GM23338 (cell line): ENCODE data around the gene CRADD. TPM values are rescaled to one million over a fixed set of nuclear protein-coding genes. Genes with fewer than 3 reads are reported as not detected.

Source experiments
- ATAC-seq: fragments of 200-7000 bp; cut with Tn5 transposase; 3 replicates; pipeline ENCODE4 v1.9.1; 2020
- DNase-seq: peaks from one replicate; pipeline ENCODE4 v3.0.0-alpha.2; 2015; ENCODE audit warnings: low spot score
- H2AFZ ChIP-seq: fragments of 200-600 bp; sonication (generic); 2 replicates; pipeline ENCODE4 v1.8.0; 2016; ENCODE audit warnings: antibody characterized with exemption, mild to moderate bottlenecking, moderate library complexity
- H3F3A ChIP-seq: fragments of 200-600 bp; sonication (generic); replicated peaks from 2 replicates; pipeline ENCODE4 v1.8.0; 2017; ENCODE audit warnings: antibody characterized with exemption, mixed run types, low read depth
- H3K27ac ChIP-seq: fragments of 200-600 bp; sonication (generic); 2 replicates; pipeline ENCODE4 v1.6.1; 2016; ENCODE audit warnings: low read depth
- H3K27me3 ChIP-seq: fragments of 200-600 bp; sonication (generic); 2 replicates; pipeline ENCODE4 v1.8.0; 2016; ENCODE audit warnings: mild to moderate bottlenecking, mixed run types, moderate library complexity; ENCODE audit not compliant: insufficient read depth
- H3K36me3 ChIP-seq: fragments of 200-600 bp; sonication (generic); 2 replicates; pipeline ENCODE4 v1.8.0; 2016; ENCODE audit warnings: mild to moderate bottlenecking; ENCODE audit not compliant: insufficient read depth
- H3K4me1 ChIP-seq: fragments of 200-600 bp; sonication (generic); 2 replicates; pipeline ENCODE4 v1.8.0; 2016; ENCODE audit warnings: mild to moderate bottlenecking, moderate library complexity; ENCODE audit not compliant: insufficient read depth
- H3K4me2 ChIP-seq: fragments of 200-600 bp; sonication (generic); 2 replicates; pipeline ENCODE4 v1.7.1; 2017; ENCODE audit warnings: mixed run types
- H3K4me3 ChIP-seq: fragments of 200-600 bp; sonication (generic); 2 replicates; pipeline ENCODE4 v1.6.1; 2016; ENCODE audit warnings: mixed run types
- H3K79me2 ChIP-seq: fragments of 200-600 bp; sonication (generic); replicated peaks from 2 replicates; pipeline ENCODE4 v1.8.0; 2017; ENCODE audit warnings: mild to moderate bottlenecking; ENCODE audit not compliant: insufficient read depth
- H3K9me2 ChIP-seq: fragments of 200-600 bp; sonication (generic); 2 replicates; pipeline ENCODE4 v1.8.0; 2017; ENCODE audit not compliant: insufficient read depth
- H4K20me1 ChIP-seq: fragments of 200-600 bp; sonication (generic); replicated peaks from 2 replicates; pipeline ENCODE4 v1.8.0; 2017; ENCODE audit warnings: mild to moderate bottlenecking; ENCODE audit not compliant: insufficient read depth
- H3K27ac Mint-ChIP-seq: 2 replicates; pipeline ENCODE4 v1.8.0; 2020; ENCODE audit warnings: inconsistent platforms, mild to moderate bottlenecking, moderate library complexity, mixed read lengths
- H3K27me3 Mint-ChIP-seq: 3 replicates; pipeline ENCODE4 v1.8.0; 2022; ENCODE audit warnings: low read depth, mild to moderate bottlenecking, moderate library complexity, mixed read lengths, inconsistent platforms; ENCODE audit not compliant: insufficient read depth, poor library complexity
- H3K36me3 Mint-ChIP-seq: 3 replicates; pipeline ENCODE4 v1.8.0; 2021; ENCODE audit warnings: low read depth, mild to moderate bottlenecking, inconsistent platforms, moderate library complexity, mixed read lengths
- H3K4me1 Mint-ChIP-seq: 3 replicates; pipeline ENCODE4 v1.8.0; 2020; ENCODE audit warnings: mild to moderate bottlenecking, inconsistent platforms, mixed read lengths
- H3K4me3 Mint-ChIP-seq: 3 replicates; pipeline ENCODE4 v1.8.0; 2021; ENCODE audit warnings: moderate library complexity, mild to moderate bottlenecking, inconsistent platforms, mixed read lengths
- H3K9me3 Mint-ChIP-seq: 3 replicates; pipeline ENCODE4 v1.8.0; 2020; ENCODE audit warnings: moderate library complexity, mild to moderate bottlenecking, inconsistent platforms, mixed read lengths
- CREB1 ChIP-seq: fragments of 250-450 bp; sonication (Bioruptor Pico); IDR thresholded peaks from 2 replicates; pipeline ENCODE4 v1.5.0; 2020; ENCODE audit warnings: low read depth, mild to moderate bottlenecking, moderate library complexity
- CTCF ChIP-seq, 2 experiments: fragments of 200-600 bp in 1 of 2; sonication (generic) in 1 of 2; conservative IDR thresholded peaks; 2 replicates each; pipeline versions ENCODE4 v1.5.1 to v1.6.1; 2016 to 2017; ENCODE audit warnings: antibody characterized with exemption in 2 of 2, low read depth in 2 of 2, mild to moderate bottlenecking in 2 of 2, moderate library complexity in 1 of 2
- EZH2 ChIP-seq: fragments of 200-600 bp; sonication (generic); IDR thresholded peaks from one replicate; pipeline ENCODE4 v1.8.0; 2017; ENCODE audit warnings: antibody characterized with exemption, mild to moderate bottlenecking, low read depth; ENCODE audit not compliant: unreplicated experiment
- EZH2phosphoT487 ChIP-seq: fragments of 200-600 bp; sonication (generic); IDR thresholded peaks from one replicate; pipeline ENCODE4 v1.8.1; 2018; ENCODE audit warnings: antibody characterized with exemption; ENCODE audit not compliant: unreplicated experiment
- JUNB ChIP-seq: IDR thresholded peaks from one replicate; pipeline ENCODE4 v1.6.1; 2016; ENCODE audit warnings: antibody characterized with exemption; ENCODE audit not compliant: unreplicated experiment
- NANOG ChIP-seq: IDR thresholded peaks from 2 replicates; pipeline ENCODE4 v1.6.1; 2016; ENCODE audit warnings: antibody characterized with exemption, borderline replicate concordance
- POLR2AphosphoS5 ChIP-seq: IDR thresholded peaks from 2 replicates; pipeline ENCODE4 v1.6.1; 2016; ENCODE audit warnings: antibody characterized with exemption, low read depth
- STAT1 ChIP-seq: IDR thresholded peaks from one replicate; pipeline ENCODE4 v1.6.1; 2016; ENCODE audit warnings: antibody characterized with exemption; ENCODE audit not compliant: unreplicated experiment
- ZNF114 ChIP-seq: fragments of 250-450 bp; sonication (Bioruptor Pico); IDR thresholded peaks from 2 replicates; pipeline ENCODE4 v1.5.0; 2020; ENCODE audit warnings: mild to moderate bottlenecking, moderate library complexity
- ZNF331 ChIP-seq: fragments of 250-450 bp; sonication (Bioruptor Pico); IDR thresholded peaks from 2 replicates; pipeline ENCODE4 v1.5.0; 2020; ENCODE audit warnings: low read depth, mild to moderate bottlenecking, moderate library complexity
- polyA plus RNA-seq: library from polyadenylated mRNA; unstranded; fragments of >200 nt; fragmentation: Nextera tagmentation; extraction: Ambion mirVana; gene quantifications from 2 replicates; pipeline ENCODE4 v1.2.1, GENCODE V29; 2016
- total RNA-seq: library from RNA; depleted of rRNA; stranded (reverse); fragments of >200 nt; shearing (Covaris generic); gene quantifications from 2 replicates; pipeline ENCODE4 v1.2.3, GENCODE V29; 2014
- TF ChIP-seq, protein P1 (sequence below): fragments of 250-450 bp; sonication (Bioruptor Pico); IDR thresholded peaks from 2 replicates; pipeline ENCODE4 v1.5.0; 2020; ENCODE audit warnings: mild to moderate bottlenecking, moderate library complexity
- TF ChIP-seq, protein P2 (sequence below): IDR thresholded peaks from one replicate; pipeline ENCODE4 v1.6.1; 2018; ENCODE audit warnings: antibody characterized with exemption; ENCODE audit not compliant: unreplicated experiment
- TF ChIP-seq, protein P3 (sequence below): IDR thresholded peaks from 2 replicates; pipeline ENCODE4 v1.6.1; 2016; ENCODE audit warnings: antibody characterized with exemption

CRADD gene
- total and polyA plus RNA-seq, 2 experiments from 2014 or later = 6.3 to 27.9 TPM

DNA sequence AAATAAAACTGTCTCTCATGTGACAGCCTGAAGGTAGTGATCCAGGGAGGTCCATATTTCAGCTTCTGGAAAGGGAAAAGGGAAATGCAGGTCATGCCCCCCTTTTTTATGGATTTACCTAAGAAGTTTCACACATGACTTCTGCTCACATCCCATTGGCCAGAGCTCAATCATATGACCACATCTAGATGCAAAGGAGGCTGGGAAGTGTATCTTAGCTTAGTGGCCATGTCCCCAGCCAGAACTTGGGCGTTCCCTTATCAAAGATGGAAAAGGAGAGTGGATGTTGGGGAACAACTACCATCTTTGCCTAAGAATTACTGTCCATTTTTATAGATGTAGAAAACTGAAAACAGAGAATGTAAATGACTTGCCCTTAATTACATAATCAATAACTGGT lies 26.5 kb upstream of the CRADD start:
- no peaks in the 10 kb centered on the region for H3K9me3 Mint-ChIP-seq
- Histone ChIP-seq H3F3A (no peaks in the 10 kb centered on the region), H4K20me1 (no peaks in the 10 kb centered on the region), H2AFZ (no peak overlapping the region), H3K4me3 (no peak overlapping the region), H3K4me1 (no peaks in the 10 kb centered on the region), H3K79me2 (no peaks in the 10 kb centered on the region), H3K4me2 (no peak overlapping the region), H3K27ac (no peak overlapping the region), H3K36me3 (no peaks in the 10 kb centered on the region), H3K9me2 (no peaks in the 10 kb centered on the region), H3K27me3 (no peaks in the 10 kb centered on the region)
- H3K4me1 Mint-ChIP-seq = peaks cover 4% of the 10 kb centered on the region; the same call in 2 of the 3 replicates
- H3K27me3 Mint-ChIP-seq = no peaks in the 10 kb centered on the region
- DNase-seq (no peak), ATAC-seq (no peak)
- no peak overlapping the region for H3K4me3 Mint-ChIP-seq
- no peak overlapping the region for H3K27ac Mint-ChIP-seq
- TF ChIP-seq ZNF114 (CRISPR knock-in tag) (no peak), CTCF (conservative IDR thresholded peaks at IDR 0.05; ENCODE audit: low read depth in 2 of 2) (no peak), EZH2phosphoT487 (no peak), STAT1 (no peak), ZNF331 (CRISPR knock-in tag) (no peak), NANOG (no peak), POLR2AphosphoS5 (no peak), JUNB (no peak), EZH2 (no peak), CREB1 (no peak)
- TF ChIP-seq, protein P1, sequence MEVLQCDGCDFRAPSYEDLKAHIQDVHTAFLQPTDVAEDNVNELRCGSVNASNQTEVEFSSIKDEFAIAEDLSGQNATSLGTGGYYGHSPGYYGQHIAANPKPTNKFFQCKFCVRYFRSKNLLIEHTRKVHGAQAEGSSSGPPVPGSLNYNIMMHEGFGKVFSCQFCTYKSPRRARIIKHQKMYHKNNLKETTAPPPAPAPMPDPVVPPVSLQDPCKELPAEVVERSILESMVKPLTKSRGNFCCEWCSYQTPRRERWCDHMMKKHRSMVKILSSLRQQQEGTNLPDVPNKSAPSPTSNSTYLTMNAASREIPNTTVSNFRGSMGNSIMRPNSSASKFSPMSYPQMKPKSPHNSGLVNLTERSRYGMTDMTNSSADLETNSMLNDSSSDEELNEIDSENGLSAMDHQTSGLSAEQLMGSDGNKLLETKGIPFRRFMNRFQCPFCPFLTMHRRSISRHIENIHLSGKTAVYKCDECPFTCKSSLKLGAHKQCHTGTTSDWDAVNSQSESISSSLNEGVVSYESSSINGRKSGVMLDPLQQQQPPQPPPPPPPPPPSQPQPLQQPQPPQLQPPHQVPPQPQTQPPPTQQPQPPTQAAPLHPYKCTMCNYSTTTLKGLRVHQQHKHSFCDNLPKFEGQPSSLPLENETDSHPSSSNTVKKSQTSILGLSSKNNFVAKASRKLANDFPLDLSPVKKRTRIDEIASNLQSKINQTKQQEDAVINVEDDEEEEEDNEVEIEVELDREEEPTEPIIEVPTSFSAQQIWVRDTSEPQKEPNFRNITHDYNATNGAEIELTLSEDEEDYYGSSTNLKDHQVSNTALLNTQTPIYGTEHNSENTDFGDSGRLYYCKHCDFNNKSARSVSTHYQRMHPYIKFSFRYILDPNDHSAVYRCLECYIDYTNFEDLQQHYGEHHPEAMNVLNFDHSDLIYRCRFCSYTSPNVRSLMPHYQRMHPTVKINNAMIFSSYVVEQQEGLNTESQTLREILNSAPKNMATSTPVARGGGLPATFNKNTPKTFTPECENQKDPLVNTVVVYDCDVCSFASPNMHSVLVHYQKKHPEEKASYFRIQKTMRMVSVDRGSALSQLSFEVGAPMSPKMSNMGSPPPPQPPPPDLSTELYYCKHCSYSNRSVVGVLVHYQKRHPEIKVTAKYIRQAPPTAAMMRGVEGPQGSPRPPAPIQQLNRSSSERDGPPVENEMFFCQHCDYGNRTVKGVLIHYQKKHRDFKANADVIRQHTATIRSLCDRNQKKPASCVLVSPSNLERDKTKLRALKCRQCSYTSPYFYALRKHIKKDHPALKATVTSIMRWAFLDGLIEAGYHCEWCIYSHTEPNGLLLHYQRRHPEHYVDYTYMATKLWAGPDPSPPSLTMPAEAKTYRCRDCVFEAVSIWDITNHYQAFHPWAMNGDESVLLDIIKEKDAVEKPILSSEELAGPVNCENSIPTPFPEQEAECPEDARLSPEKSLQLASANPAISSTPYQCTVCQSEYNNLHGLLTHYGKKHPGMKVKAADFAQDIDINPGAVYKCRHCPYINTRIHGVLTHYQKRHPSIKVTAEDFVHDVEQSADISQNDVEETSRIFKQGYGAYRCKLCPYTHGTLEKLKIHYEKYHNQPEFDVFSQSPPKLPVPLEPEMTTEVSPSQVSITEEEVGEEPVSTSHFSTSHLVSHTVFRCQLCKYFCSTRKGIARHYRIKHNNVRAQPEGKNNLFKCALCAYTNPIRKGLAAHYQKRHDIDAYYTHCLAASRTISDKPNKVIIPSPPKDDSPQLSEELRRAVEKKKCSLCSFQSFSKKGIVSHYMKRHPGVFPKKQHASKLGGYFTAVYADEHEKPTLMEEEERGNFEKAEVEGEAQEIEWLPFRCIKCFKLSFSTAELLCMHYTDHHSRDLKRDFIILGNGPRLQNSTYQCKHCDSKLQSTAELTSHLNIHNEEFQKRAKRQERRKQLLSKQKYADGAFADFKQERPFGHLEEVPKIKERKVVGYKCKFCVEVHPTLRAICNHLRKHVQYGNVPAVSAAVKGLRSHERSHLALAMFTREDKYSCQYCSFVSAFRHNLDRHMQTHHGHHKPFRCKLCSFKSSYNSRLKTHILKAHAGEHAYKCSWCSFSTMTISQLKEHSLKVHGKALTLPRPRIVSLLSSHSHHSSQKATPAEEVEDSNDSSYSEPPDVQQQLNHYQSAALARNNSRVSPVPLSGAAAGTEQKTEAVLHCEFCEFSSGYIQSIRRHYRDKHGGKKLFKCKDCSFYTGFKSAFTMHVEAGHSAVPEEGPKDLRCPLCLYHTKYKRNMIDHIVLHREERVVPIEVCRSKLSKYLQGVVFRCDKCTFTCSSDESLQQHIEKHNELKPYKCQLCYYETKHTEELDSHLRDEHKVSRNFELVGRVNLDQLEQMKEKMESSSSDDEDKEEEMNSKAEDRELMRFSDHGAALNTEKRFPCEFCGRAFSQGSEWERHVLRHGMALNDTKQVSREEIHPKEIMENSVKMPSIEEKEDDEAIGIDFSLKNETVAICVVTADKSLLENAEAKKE = no peak
- TF ChIP-seq, protein P2, sequence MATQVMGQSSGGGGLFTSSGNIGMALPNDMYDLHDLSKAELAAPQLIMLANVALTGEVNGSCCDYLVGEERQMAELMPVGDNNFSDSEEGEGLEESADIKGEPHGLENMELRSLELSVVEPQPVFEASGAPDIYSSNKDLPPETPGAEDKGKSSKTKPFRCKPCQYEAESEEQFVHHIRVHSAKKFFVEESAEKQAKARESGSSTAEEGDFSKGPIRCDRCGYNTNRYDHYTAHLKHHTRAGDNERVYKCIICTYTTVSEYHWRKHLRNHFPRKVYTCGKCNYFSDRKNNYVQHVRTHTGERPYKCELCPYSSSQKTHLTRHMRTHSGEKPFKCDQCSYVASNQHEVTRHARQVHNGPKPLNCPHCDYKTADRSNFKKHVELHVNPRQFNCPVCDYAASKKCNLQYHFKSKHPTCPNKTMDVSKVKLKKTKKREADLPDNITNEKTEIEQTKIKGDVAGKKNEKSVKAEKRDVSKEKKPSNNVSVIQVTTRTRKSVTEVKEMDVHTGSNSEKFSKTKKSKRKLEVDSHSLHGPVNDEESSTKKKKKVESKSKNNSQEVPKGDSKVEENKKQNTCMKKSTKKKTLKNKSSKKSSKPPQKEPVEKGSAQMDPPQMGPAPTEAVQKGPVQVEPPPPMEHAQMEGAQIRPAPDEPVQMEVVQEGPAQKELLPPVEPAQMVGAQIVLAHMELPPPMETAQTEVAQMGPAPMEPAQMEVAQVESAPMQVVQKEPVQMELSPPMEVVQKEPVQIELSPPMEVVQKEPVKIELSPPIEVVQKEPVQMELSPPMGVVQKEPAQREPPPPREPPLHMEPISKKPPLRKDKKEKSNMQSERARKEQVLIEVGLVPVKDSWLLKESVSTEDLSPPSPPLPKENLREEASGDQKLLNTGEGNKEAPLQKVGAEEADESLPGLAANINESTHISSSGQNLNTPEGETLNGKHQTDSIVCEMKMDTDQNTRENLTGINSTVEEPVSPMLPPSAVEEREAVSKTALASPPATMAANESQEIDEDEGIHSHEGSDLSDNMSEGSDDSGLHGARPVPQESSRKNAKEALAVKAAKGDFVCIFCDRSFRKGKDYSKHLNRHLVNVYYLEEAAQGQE = no peak
- TF ChIP-seq, protein P3, sequence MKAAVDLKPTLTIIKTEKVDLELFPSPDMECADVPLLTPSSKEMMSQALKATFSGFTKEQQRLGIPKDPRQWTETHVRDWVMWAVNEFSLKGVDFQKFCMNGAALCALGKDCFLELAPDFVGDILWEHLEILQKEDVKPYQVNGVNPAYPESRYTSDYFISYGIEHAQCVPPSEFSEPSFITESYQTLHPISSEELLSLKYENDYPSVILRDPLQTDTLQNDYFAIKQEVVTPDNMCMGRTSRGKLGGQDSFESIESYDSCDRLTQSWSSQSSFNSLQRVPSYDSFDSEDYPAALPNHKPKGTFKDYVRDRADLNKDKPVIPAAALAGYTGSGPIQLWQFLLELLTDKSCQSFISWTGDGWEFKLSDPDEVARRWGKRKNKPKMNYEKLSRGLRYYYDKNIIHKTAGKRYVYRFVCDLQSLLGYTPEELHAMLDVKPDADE = no peak
- no peaks in the 10 kb centered on the region for H3K36me3 Mint-ChIP-seq
